ENCODE measurements around the gene IQCH.

The IQCH gene

DNA sequence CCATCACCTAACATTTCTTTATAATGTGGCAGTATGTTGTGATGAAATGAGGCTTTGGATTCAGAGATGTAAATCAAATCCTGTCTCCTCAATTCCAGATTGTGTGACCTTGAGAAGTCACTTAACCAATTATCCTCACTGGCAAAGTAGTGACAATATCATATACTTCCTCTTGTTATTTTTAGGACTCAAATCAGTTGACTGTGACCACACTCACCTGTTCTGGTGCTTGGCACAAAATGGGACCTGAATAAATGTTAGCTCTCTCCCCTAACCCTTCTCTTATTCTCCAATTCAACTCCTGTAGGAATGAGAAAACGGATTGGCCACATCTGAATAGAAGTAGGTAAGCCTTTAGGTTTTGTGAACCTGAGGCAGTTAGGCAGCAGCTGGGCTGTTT, 42.1 kb downstream of the IQCH start:
- TF ChIP-seq CTCF (IDR thresholded peaks at IDR 0.05; ENCODE audit: borderline replicate concordance, insufficient read depth, low read depth, low read length), result no peak
- no peak overlapping the region for H3K4me3 ChIP-seq (ENCODE audit: low read depth, low read length)

GRCh38 chr15:67300266-67301025, 45.9 kb downstream of the IQCH start:
- no peak for TF ChIP-seq CTCF (IDR thresholded peaks at IDR 0.05; ENCODE audit: borderline replicate concordance, insufficient read depth, low read depth, low read length)
- H3K4me3 ChIP-seq (ENCODE audit: low read depth, low read length), result no peak overlapping the region

DNA sequence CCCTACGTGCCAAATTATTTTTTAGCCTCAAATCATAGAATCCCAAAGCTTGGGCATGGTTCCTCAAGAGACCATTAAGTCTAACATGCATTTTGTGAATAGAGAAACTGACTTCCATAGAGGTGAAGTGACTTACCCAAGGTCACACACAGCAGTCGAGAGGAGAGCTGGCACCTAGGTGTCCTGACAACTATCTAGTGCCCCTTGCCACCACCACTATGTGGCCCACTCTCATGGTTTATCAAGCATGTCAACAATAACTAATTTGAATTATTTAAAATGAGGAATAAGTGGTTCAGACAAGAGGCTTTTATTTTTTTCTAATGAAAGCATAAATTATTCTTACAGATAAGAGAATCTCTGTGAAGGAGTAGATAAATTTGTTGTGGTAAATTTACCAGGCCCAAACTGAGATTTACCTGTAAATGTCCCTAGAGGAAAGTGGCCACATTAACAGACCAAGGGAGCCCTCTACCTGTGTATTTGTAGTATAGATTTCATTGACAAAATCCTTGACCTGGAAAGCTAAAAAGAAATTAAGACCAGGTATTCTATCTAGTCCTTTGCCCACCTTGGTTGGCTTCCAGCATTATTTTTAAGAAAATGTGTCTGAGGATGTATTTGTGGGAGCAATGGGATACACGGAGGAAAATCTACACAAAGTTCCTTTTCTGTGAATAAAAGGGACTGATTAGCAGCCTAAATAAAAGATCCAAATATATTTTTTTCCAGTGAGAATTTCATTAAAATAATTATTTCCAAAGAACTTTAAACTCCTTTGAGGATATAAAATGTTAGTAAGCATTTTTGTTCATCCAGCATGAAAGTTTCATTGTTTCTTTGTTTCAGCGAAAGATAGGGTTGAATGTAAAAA, 49.1 kb downstream of the IQCH start:
- no peak overlapping the region for H3K4me3 ChIP-seq (ENCODE audit: low read depth, low read length)
- peak; percentile 35; the same call in 1 of the 2 replicates for TF ChIP-seq CTCF (IDR thresholded peaks at IDR 0.05; ENCODE audit: borderline replicate concordance, insufficient read depth, low read depth, low read length)

GRCh38 chr15:67304778-67305177, 50.2 kb downstream of the IQCH start:
- TF ChIP-seq CTCF (IDR thresholded peaks at IDR 0.05; ENCODE audit: borderline replicate concordance, insufficient read depth, low read depth, low read length), result no peak
- H3K4me3 ChIP-seq (ENCODE audit: low read depth, low read length), result no peak overlapping the region

- H3K4me3 ChIP-seq (ENCODE audit: low read depth, low read length), result no peak overlapping the region
- no peak for TF ChIP-seq CTCF (IDR thresholded peaks at IDR 0.05; ENCODE audit: borderline replicate concordance, insufficient read depth, low read depth, low read length)
Observed at GRCh38 chr15:67305506-67305905, 50.9 kb downstream of the IQCH start.

GRCh38 chr15:67307156-67307555, 52.6 kb downstream of the IQCH start:
- TF ChIP-seq CTCF (IDR thresholded peaks at IDR 0.05; ENCODE audit: borderline replicate concordance, insufficient read depth, low read depth, low read length), result no peak
- no peak overlapping the region for H3K4me3 ChIP-seq (ENCODE audit: low read depth, low read length)

Data from GM12875 (cell line).